GM12891 (cell line): ENCODE results near the gene COMMD6.

ENCODE experiments used
- POLR2AphosphoS5 ChIP-seq: IDR thresholded peaks from 2 replicates; pipeline ENCODE4 v1.6.1; 2011; ENCODE audit warnings: low read depth, low read length, control low read depth
- TAF1 ChIP-seq: IDR thresholded peaks from 2 replicates; pipeline ENCODE4 v1.6.1; 2011; ENCODE audit warnings: low read depth, low read length, control low read depth

- TF ChIP-seq TAF1 = no peak
- no peak for TF ChIP-seq POLR2AphosphoS5
Measured at GRCh38 chr13:75514080-75514995, 23.3 kb downstream of the COMMD6 start.
